HG03469 (cell line): Measurements from ENCODE around the gene MYH7.
A peak's percentile ranks its signal among the peaks of the same experiment; 100 is the strongest.
"Not testable (repeated sequence)": the region's sequence is repeated elsewhere in the genome, so short reads cannot be mapped to it uniquely, and the experiment has no call there.

Experiments
- ATAC-seq: cut with Tn5 transposase; IDR thresholded peaks from one replicate; pipeline ENCODE4 v1.9.1; 2021; ENCODE audit warnings: mild to moderate bottlenecking, moderate library complexity, moderate number of reproducible peaks; ENCODE audit not compliant: unreplicated experiment

Gene MYH7

GRCh38 chr14:23408307-23408630 lies 27.2 kb downstream of the MYH7 start:
- ATAC-seq: no peak

DNA sequence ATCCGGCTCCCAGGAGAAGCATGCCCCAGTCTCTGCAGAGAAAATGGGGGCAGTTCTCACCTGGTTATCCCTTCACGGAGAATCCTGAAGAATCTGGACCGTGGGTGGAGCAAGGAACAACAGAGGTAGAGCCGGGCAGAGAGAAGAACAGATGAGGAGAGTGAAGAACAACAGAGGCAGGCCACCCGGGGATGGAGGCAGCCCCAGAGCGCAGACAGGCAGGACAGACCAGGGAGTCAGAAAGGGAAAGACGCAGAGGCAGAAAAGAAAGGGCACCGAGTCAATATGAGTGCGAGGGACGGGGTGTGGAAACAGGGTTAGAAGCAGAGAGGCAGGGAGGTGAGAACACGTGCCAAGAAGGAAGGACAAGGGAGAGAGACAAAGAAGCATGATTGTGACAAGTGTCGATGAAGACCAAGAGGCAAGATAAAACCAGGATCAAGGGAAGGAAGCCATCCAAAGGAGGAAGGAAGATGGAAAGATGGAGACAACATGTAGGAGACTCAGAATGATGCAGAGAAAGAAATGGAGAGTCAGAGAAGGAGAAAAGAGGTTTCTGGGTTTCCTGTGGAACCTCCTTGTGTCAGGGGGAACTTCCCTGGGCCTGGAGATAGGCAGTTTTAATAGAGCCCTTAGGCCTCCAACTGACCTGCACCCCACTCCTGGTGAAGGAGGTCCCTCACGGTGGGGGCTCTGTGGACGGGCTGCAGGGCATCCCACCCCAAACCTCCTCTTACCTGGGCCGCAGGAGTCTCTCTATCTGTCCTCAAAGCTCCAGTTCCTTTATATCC lies 27.7 kb downstream of the MYH7 start, which contains the start of gene MYH6:
MYH6 (minus strand) TSS at position 758 of the 791 bp plus-strand sequence. CDS start 1,050 bp downstream, outside the sequence.
- ATAC-seq: no peak

DNA sequence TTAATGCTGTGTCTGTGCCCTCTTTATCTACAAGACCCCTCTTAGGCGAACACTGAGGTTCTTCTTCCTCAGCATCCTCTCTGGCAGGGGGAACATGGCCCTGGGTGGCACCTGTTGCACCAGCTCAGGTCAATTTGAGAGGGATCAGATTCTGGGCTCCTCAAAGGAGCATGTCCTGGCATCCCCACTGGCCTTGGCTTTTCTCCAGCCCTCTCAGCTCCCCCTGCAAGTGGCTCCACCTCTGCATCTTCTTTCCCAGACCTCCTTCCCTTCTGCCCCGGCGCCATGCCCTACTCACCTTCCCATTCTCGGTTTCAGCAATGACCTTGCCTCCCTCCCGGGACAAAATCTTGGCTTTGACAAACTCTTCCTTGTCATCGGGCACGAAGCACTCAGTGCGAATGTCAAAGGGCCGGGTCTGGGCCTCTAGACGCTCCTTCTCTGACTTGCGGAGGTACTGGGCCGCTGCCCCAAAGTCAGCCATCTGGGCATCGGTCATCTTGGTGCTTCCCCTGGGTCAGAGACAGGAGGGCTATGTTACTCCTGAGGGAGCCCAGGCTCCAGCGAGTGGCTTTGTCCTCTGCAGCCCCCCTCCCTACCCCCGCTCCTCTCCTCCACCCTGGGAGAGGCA lies 28.6 kb downstream of the MYH7 start:
- no peak for ATAC-seq

- peak; percentile 56 for ATAC-seq
These were observed 29.2 kb downstream of the MYH7 start for GRCh38 chr14:23406244-23406643.

- no peak for ATAC-seq
These were observed 29.9 kb downstream of the MYH7 start for GRCh38 chr14:23405516-23406025.

GRCh38 chr14:23405096-23405495 lies 30.4 kb downstream of the MYH7 start:
- ATAC-seq: no peak

DNA sequence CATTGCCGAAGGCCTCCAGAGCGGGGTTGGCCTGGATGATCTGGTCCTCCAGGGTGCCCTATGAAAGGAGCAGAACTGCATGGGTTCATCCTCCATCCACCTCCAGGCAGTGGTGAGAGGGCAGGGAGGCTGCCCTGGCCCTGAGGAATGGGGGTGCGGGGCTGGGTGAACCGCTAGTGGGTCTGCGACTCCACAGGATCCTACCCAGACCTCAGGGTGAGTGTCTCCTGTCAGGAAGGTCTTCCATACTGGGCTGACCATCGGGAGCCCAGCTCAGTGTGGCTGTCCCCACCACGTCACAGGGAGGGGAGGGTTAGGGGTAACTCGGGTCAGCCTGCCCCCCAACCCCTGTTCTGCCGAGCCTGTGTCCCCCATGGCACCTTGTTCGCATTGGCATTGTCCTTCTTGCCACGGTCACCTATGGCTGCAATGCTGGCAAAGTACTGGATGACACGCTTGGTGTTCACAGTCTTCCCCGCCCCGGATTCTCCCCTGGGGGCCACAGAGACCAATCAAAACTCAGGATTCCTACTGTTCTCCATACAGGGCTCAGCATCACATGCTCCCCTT lies 31.0 kb downstream of the MYH7 start:
- ATAC-seq: no peak

GRCh38 chr14:23403908-23404307 lies 31.6 kb downstream of the MYH7 start:
- ATAC-seq: no peak

DNA sequence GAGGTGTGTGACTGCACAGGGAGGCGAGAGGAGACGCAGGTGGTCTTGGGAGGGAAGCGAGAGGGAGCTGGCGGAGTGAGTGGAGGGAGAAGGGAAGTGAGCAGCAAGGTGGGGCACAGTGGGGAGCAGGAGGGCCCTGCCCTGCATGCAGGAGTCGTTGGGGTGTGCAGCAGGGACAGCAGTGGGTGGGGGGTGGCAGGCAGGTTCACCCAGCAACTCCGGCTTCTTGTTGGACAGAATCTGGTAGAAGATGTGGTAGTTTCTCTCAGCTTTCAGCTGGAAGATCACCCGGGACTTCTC lies 32.4 kb downstream of the MYH7 start:
- ATAC-seq: no peak

- no peak for ATAC-seq
These were observed 32.9 kb downstream of the MYH7 start for GRCh38 chr14:23402296-23403138.

DNA sequence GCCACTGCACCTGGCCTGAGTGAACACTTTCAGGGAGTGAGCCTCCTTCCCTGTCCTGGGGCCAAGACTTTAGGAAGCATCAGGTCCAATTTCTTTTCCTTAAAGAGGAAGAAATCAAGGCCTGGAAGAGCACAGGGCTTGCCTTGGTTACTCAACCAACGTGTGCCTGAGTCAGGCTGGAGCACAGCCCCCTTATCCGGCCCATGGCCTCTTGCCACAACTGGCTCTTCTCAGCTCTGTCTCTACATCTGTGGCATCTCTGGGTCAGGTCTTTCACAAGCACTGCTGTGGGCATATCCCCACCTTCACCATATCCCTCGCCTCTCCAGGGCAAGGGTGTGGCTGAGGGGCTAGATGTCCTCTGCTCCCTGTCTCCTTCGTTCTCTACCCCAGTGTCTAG lies 34.2 kb downstream of the MYH7 start:
- no peak for ATAC-seq

DNA sequence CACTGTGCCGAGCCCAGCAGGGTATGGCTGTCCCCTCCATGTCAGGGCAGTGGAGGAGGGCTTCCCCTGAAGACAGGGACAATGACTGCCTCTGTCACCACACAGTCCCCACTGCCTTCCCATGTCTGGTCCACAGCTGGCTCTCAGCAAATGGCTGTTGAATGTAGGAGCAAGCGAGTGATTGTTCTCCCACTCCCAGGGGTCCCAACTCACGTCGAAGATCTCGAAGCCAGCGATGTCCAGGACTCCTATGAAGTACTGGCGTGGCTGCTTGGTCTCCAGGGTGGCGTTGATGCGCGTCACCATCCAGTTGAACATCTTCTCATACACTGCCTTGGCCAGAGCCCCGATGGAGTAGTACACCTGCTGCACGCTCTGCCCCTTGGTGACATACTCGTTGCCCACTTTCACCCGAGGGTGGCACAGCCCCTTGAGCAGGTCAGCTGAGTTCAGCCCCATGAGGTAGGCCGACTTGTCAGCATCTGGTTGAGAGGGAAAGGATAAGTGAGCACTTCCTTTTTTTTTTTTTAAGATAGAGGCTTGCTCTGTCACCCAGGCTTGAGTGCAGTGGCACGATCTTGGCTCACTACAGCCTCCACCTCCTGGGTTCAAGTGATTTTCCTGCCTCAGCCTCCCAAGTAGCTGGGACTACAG lies 34.8 kb downstream of the MYH7 start:
- ATAC-seq: not testable (repeated sequence)

GRCh38 chr14:23399591-23399990 lies 35.9 kb downstream of the MYH7 start:
- no peak for ATAC-seq

DNA sequence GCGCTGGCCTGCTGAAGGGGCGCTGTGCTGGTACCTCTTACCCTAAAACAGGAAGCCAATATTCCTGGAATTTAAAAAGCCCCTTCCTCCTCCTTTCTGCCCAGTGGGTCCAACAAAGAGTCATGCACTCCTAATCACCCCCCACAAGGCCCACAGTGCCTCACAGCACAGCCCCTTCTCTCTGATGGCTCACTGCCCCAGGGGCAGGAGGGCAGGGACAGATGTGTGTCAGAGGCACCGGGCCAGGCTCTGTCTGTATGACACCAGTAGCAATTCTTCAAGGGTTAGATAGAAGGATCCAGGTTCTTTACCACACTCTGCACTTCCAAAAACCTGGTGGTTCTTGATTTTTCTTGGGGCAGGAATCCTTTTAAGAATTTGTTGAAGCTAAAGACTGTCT lies 36.3 kb downstream of the MYH7 start:
- no peak for ATAC-seq

DNA sequence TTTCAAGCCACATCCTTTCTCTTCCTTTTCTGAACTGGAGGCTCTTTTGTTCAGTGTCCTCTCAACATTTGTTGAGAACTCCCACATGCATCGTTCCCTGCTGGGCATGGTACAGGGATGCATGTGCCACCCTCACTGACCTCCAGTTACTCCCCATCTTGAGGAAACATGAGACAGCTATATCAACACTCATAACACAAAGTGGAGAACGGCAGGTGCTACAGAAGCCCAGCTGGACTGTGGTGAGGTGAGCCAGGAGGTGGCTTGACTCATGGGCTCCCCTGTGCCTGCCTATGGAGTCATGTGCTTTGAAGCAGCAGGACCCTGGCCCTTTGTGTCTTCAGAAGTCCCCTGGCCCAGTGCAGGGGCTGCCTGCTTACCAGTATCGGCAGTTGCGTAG lies 37.1 kb downstream of the MYH7 start:
- no peak for ATAC-seq

DNA sequence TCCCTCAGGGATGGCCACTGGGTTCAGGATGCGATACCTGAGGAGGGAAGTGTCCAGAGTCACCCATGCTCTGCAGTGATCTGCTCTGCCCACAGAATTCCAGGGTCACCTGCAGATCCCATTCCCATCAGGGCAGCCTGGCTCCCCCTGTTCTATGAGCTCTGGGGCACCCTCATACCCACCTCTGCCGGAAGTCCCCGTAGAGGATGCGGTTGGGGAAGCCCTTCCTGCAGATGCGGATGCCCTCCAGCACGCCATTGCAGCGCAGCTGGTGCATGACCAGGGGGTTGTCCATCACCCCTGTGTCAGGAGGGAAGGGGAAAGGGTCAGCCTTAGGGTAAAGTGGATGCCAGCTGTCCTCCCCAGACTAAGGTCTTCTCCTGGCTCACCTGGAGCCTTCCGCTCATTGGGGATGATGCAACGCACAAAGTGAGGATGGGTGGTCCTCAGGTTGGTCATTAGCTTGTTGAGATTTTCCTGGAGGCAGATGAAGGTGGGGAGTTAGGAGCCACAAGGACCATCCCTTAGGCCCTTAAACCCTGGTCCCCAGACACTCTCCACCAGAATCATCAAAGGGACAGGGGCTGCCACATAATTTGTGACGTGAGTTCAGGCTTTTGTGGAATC lies 38.6 kb downstream of the MYH7 start:
- no peak for ATAC-seq

DNA sequence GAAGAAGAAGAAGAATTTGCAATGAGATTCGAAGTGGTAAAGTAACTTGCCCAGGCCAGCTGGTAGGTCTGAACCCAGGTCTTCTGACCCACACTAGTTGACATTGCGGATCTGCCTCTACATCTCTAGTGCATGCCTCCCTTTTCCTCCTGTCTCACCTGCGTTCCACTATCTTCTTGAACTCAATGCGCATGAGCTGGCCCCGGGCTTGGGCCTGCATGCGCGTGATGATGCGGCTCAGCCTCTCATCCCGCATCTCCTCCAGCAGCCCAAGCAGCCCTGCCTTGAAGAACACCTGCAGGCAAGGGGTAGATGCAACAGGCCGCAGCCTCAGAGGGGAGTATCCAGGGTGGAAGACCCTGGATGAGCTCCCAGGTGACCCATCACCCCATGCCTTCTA lies 39.3 kb downstream of the MYH7 start:
- ATAC-seq: no peak

GRCh38 chr14:23392613-23393012 lies 42.8 kb downstream of the MYH7 start:
- no peak for ATAC-seq

DNA sequence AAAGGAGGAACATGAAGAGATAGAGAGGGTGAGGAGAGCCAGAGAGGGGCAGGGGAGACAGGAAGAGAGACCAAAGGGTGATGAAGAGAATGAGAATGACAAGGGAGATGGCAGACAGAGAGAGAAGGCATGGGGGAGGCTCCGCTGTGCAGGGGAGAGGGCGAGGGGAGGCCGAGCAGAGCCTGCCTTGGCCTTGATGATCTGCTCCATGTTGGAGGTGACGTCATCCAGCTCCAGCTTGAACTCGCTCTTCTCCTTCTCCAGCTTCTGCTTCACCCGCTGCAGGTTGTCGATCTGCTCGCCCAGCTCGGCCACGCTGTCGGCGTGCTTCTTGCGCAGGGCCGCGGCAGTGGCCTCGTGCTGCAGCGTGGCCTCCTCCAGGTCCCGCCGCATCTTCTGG lies 45.6 kb downstream of the MYH7 start:
- not testable (repeated sequence) for ATAC-seq

DNA sequence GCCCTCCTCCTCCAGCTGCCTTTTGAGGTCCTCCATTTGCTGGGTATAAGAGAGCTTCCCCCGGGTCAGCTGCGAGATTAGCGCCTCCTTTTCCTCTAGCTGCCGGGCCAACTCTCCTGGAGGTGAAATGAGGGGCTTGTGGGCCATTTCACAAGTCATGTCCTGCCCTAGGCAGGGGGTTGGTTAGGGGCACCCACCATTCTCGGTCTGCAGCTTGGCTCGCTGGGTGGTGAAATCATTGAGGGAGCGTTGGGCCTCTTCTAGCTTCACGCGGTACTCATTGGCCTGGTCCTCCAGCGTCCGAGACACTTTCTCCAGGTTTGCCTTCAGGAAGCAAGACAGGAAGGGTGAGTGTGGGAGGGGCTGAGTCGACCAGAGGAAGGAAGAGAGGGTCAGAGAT lies 46.1 kb downstream of the MYH7 start:
- no peak for ATAC-seq
